PC-9 (cell line): ENCODE results near the gene RABAC1.

Experiments used
- CTCF ChIP-seq: fragments of 200-600 bp; sonication (generic); conservative IDR thresholded peaks from 2 replicates; pipeline ENCODE4 v1.6.1; 2017; ENCODE audit warnings: mixed run types, antibody characterized with exemption, mild to moderate bottlenecking, moderate library complexity
- EZH2 ChIP-seq: fragments of 200-600 bp; sonication (generic); IDR thresholded peaks from 2 replicates; pipeline ENCODE4 v1.8.0; 2017; ENCODE audit warnings: antibody characterized with exemption, low read depth

- no peak for TF ChIP-seq CTCF
- no peak for TF ChIP-seq EZH2
These were observed 51.0 kb downstream of the RABAC1 start for GRCh38 chr19:41907994-41908615.
